ELR (cell line): ENCODE measurements around the gene RPS6KA3.
A peak's percentile ranks its signal among the peaks of the same experiment; 100 is the strongest.

Source experiments
- DNase-seq: peaks from one replicate; pipeline ENCODE4 v3.0.0-alpha.2; 2015; ENCODE audit warnings: low read depth

Gene RPS6KA3

GRCh38 chrX:20266810-20267606, at the start of gene RPS6KA3:
TSS of gene RPS6KA3 (minus strand) at chrX:20266909. CDS start at chrX:20266632, 277 bp downstream.
- DNase-seq = peak; percentile 82

GRCh38 chrX:20315140-20315539, 48.4 kb upstream of the RPS6KA3 start:
- no peak for DNase-seq

GRCh38 chrX:20313899-20314298, 47.2 kb upstream of the RPS6KA3 start:
- no peak for DNase-seq

GRCh38 chrX:20312018-20312417, 45.3 kb upstream of the RPS6KA3 start:
- DNase-seq = no peak

GRCh38 chrX:20311505-20311904, 44.8 kb upstream of the RPS6KA3 start:
- DNase-seq = no peak

GRCh38 chrX:20309806-20310205, 43.1 kb upstream of the RPS6KA3 start:
- DNase-seq = no peak

- DNase-seq = no peak
Observed at GRCh38 chrX:20306668-20307067, 40.0 kb upstream of the RPS6KA3 start.

GRCh38 chrX:20300822-20301221, 34.1 kb upstream of the RPS6KA3 start:
- no peak for DNase-seq

- no peak for DNase-seq
Observed at GRCh38 chrX:20294957-20295356, 28.2 kb upstream of the RPS6KA3 start.

GRCh38 chrX:20294284-20294683, 27.6 kb upstream of the RPS6KA3 start:
- no peak for DNase-seq

- DNase-seq = peak; percentile 10
Observed at GRCh38 chrX:20285511-20285910, 18.8 kb upstream of the RPS6KA3 start.

GRCh38 chrX:20284992-20285391, 18.3 kb upstream of the RPS6KA3 start:
- no peak for DNase-seq

- no peak for DNase-seq
Observed at GRCh38 chrX:20284444-20284843, 17.7 kb upstream of the RPS6KA3 start.

GRCh38 chrX:20280938-20281337, 14.2 kb upstream of the RPS6KA3 start:
- DNase-seq = no peak

- DNase-seq = no peak
Observed at GRCh38 chrX:20274121-20274520, 7.4 kb upstream of the RPS6KA3 start.

GRCh38 chrX:20271730-20272129, 5.0 kb upstream of the RPS6KA3 start:
- DNase-seq = peak; percentile 70

GRCh38 chrX:20271186-20271585, 4.5 kb upstream of the RPS6KA3 start:
- DNase-seq = no peak

- peak; percentile 70 for DNase-seq
Observed at GRCh38 chrX:20270562-20270890, 3.8 kb upstream of the RPS6KA3 start.

- no peak for DNase-seq
Observed at GRCh38 chrX:20269848-20270561, 3.3 kb upstream of the RPS6KA3 start.

- peak; percentile 12 for DNase-seq
Observed at GRCh38 chrX:20267931-20268701, 1.4 kb upstream of the RPS6KA3 start.

- DNase-seq = no peak
Observed at GRCh38 chrX:20267607-20267930, 860 bp upstream of the RPS6KA3 start.

- DNase-seq = peak; percentile 58
Observed at GRCh38 chrX:20265726-20266681, 705 bp downstream of the RPS6KA3 start.
